IMR-90 (cell line): Measurements from ENCODE around the gene CABP7.

Source experiments
- BHLHE40 ChIP-seq: fragments of 150-350 bp; IDR thresholded peaks from 2 replicates; pipeline ENCODE4 v1.6.1; 2016; ENCODE audit warnings: mild to moderate bottlenecking, low read depth, low read length
- CEBPB ChIP-seq: IDR thresholded peaks from 2 replicates; pipeline ENCODE4 v1.6.1; 2012; ENCODE audit warnings: low read depth, low read length, improper control_type of control experiment
- CHD1 ChIP-seq: IDR thresholded peaks from 2 replicates; pipeline ENCODE4 v1.6.1; 2012; ENCODE audit warnings: low read depth, low read length, improper control_type of control experiment
- FOS ChIP-seq: fragments of 150-350 bp; IDR thresholded peaks from 2 replicates; pipeline ENCODE4 v1.6.1; 2016; ENCODE audit warnings: low read depth, low read length
- MXI1 ChIP-seq: IDR thresholded peaks from 2 replicates; pipeline ENCODE4 v1.6.1; 2012; ENCODE audit warnings: low read depth, mild to moderate bottlenecking, low read length, moderate library complexity, borderline replicate concordance
- NFE2L2 ChIP-seq: fragments of 150-350 bp; IDR thresholded peaks from 2 replicates; pipeline ENCODE4 v1.6.1; 2016; ENCODE audit warnings: low read depth, mild to moderate bottlenecking, low read length
- POLR2A ChIP-seq: IDR thresholded peaks from 2 replicates; pipeline ENCODE4 v1.6.1; 2012; ENCODE audit warnings: mild to moderate bottlenecking, low read depth, low read length
- RAD21 ChIP-seq: IDR thresholded peaks from 2 replicates; pipeline ENCODE4 v1.6.1; 2012; ENCODE audit warnings: low read length, improper control_type of control experiment
- RCOR1 ChIP-seq: IDR thresholded peaks from 2 replicates; pipeline ENCODE4 v1.6.1; 2012; ENCODE audit warnings: mild to moderate bottlenecking, low read length, improper control_type of control experiment; ENCODE audit not compliant: insufficient replicate concordance
- RFX5 ChIP-seq: IDR thresholded peaks from 2 replicates; pipeline ENCODE4 v1.8.0; 2012; ENCODE audit warnings: low read depth, mild to moderate bottlenecking, low read length, moderate library complexity
- SMC3 ChIP-seq: fragments of 150-350 bp; IDR thresholded peaks from 2 replicates; pipeline ENCODE4 v1.6.1; 2016; ENCODE audit warnings: low read depth, mild to moderate bottlenecking, antibody characterized with exemption, low read length, moderate library complexity
- USF2 ChIP-seq: fragments of 150-350 bp; IDR thresholded peaks from 2 replicates; pipeline ENCODE4 v1.6.1; 2017; ENCODE audit warnings: mild to moderate bottlenecking, antibody characterized with exemption, low read length, low read depth
- TF ChIP-seq, protein P1 (sequence below): conservative IDR thresholded peaks from 2 replicates; pipeline ENCODE4 v1.5.1; 2012; ENCODE audit warnings: mild to moderate bottlenecking, low read depth, low read length, improper control_type of control experiment

- TF ChIP-seq BHLHE40 (no peak), CEBPB (no peak), POLR2A (no peak), NFE2L2 (no peak), RAD21 (no peak), USF2 (no peak), MXI1 (no peak), FOS (no peak), CHD1 (no peak), SMC3 (no peak), RCOR1 (no peak), RFX5 (no peak)
- TF ChIP-seq, protein P1, sequence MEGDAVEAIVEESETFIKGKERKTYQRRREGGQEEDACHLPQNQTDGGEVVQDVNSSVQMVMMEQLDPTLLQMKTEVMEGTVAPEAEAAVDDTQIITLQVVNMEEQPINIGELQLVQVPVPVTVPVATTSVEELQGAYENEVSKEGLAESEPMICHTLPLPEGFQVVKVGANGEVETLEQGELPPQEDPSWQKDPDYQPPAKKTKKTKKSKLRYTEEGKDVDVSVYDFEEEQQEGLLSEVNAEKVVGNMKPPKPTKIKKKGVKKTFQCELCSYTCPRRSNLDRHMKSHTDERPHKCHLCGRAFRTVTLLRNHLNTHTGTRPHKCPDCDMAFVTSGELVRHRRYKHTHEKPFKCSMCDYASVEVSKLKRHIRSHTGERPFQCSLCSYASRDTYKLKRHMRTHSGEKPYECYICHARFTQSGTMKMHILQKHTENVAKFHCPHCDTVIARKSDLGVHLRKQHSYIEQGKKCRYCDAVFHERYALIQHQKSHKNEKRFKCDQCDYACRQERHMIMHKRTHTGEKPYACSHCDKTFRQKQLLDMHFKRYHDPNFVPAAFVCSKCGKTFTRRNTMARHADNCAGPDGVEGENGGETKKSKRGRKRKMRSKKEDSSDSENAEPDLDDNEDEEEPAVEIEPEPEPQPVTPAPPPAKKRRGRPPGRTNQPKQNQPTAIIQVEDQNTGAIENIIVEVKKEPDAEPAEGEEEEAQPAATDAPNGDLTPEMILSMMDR = no peak
These were observed 16.1 kb upstream of the CABP7 start for GRCh38 chr22:29703569-29704195.
